SH-SY5Y (cell line): ENCODE measurements around the gene CEP170B.

Experiments used
- GATA2 ChIP-seq: IDR thresholded peaks from 2 replicates; pipeline ENCODE4 v1.6.1; 2011; ENCODE audit warnings: mild to moderate bottlenecking, low read depth, low read length
- GATA3 ChIP-seq: IDR thresholded peaks from 2 replicates; pipeline ENCODE4 v1.6.1; 2011; ENCODE audit warnings: low read depth, mild to moderate bottlenecking, low read length, moderate library complexity

GRCh38 chr14:104865081-104865630, at the start of gene CEP170B:
- TF ChIP-seq GATA3 = no peak
- TF ChIP-seq GATA2 = no peak
